ENCODE data around the gene NRL. TPM values are rescaled to one million over a fixed set of nuclear protein-coding genes. Genes with fewer than 3 reads are reported as not detected.

The NRL gene
- total and polyA plus RNA-seq, 8 donors = 0.37 to 2.4 (median 1.4) TPM

GRCh38 chr14:24086193-24086955 is 28.4 kb downstream of the NRL start:
- WGBS, 2 donors = 84 to 97% methylated on average over 3 of the region's 3 CpGs
- DNase-seq (no peak), ATAC-seq (no peak), FAIRE-seq (no peak)
- Histone ChIP-seq H3K9me3 (no peaks in the 10 kb centered on the region), H3K4me3 (no peak overlapping the region), H3K4me1 (peaks cover 0 to 4% (median 0%) of the 10 kb centered on the region in 3 donors), H3K27me3 (no peaks in the 10 kb centered on the region), H3K27ac (no peak overlapping the region), H3K36me3 (no peaks in the 10 kb centered on the region)
- TF ChIP-seq, protein P1, sequence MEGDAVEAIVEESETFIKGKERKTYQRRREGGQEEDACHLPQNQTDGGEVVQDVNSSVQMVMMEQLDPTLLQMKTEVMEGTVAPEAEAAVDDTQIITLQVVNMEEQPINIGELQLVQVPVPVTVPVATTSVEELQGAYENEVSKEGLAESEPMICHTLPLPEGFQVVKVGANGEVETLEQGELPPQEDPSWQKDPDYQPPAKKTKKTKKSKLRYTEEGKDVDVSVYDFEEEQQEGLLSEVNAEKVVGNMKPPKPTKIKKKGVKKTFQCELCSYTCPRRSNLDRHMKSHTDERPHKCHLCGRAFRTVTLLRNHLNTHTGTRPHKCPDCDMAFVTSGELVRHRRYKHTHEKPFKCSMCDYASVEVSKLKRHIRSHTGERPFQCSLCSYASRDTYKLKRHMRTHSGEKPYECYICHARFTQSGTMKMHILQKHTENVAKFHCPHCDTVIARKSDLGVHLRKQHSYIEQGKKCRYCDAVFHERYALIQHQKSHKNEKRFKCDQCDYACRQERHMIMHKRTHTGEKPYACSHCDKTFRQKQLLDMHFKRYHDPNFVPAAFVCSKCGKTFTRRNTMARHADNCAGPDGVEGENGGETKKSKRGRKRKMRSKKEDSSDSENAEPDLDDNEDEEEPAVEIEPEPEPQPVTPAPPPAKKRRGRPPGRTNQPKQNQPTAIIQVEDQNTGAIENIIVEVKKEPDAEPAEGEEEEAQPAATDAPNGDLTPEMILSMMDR (IDR thresholded peaks at IDR 0.05) = no peak
- intact Hi-C loops (cut with DNase I) = no loop called here

DNA sequence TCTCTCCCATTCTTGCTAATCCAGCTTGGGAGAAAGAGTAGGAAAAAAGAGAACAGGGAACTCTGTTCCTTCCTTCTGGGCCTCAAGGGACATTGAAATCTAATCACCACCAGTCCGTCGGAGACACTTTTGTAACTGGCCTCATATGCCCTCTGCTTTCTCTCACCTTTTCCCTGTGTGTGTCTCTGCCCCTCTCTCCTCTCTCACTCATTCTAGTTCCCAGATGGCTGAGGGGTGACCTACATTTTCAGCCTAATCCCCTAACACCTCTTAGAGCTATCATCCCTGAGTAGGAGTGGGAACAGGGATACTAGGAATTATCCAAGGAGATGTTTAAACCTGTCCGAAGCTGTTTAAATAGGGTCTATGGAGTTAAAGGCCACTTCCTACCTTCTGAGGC is 29.5 kb downstream of the NRL start:
- TF ChIP-seq, protein P1 (IDR thresholded peaks at IDR 0.05) = no peak
- WGBS, 2 donors = 92 to 93% methylated on average over 3 of the region's 3 CpGs
- Histone ChIP-seq H3K36me3 (no peaks in the 10 kb centered on the region), H3K4me3 (no peak overlapping the region), H3K4me1 (peaks cover 0 to 4% (median 0%) of the 10 kb centered on the region in 3 donors), H3K27ac (no peak overlapping the region), H3K27me3 (no peaks in the 10 kb centered on the region), H3K9me3 (no peaks in the 10 kb centered on the region)
- no peak for ATAC-seq
- no peak for FAIRE-seq
- intact Hi-C loops (cut with DNase I) = no loop called here
- no peak for DNase-seq

- no peak for DNase-seq
- H3K36me3 ChIP-seq = no peaks in the 10 kb centered on the region
- 94 to 100% methylated on average over 2 of the region's 2 CpGs for WGBS, 2 donors
- no peak overlapping the region for H3K4me3 ChIP-seq
- intact Hi-C loops (cut with DNase I) = no loop called here
- H3K27ac ChIP-seq = no peak overlapping the region
- peaks cover 0 to 4% (median 0%) of the 10 kb centered on the region in 3 donors for H3K4me1 ChIP-seq
- H3K9me3 ChIP-seq = no peaks in the 10 kb centered on the region
- TF ChIP-seq, protein P1 (IDR thresholded peaks at IDR 0.05) = no peak
- no peak for ATAC-seq
- no peaks in the 10 kb centered on the region for H3K27me3 ChIP-seq
- FAIRE-seq = no peak
Observed at GRCh38 chr14:24084440-24084839, 30.3 kb downstream of the NRL start.

DNA sequence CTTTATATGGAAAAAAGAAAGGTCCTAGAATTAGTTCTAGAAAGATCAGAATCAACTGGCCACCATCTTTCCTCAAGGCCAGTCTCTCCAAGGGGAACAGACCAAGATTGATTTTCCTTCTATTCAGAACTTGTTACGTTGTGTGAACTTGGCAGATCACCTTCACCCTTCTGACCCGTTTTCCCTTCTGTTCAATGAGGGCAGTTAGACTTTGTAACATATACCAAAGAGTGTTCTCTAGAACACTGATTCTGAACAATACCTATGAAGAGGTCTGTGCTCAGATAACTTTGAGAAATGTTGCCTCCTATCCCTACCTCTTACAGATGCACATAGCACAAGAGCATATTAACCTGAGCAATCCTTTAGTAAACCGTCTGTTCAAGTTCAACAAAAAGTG is 31.3 kb downstream of the NRL start:
- FAIRE-seq (no peak), ATAC-seq (no peak), DNase-seq (no peak)
- H3K27me3 ChIP-seq = no peaks in the 10 kb centered on the region
- H3K36me3 ChIP-seq = no peaks in the 10 kb centered on the region
- H3K9me3 ChIP-seq = no peaks in the 10 kb centered on the region
- intact Hi-C loops (cut with DNase I) = no loop called here
- WGBS, 2 donors = 48 to 68% methylated on average over 3 of the region's 3 CpGs
- H3K4me1 ChIP-seq = peaks cover 0 to 4% (median 0%) of the 10 kb centered on the region in 3 donors
- TF ChIP-seq, protein P1 (IDR thresholded peaks at IDR 0.05) = no peak
- H3K4me3 ChIP-seq = no peak overlapping the region
- H3K27ac ChIP-seq = no peak overlapping the region

DNA sequence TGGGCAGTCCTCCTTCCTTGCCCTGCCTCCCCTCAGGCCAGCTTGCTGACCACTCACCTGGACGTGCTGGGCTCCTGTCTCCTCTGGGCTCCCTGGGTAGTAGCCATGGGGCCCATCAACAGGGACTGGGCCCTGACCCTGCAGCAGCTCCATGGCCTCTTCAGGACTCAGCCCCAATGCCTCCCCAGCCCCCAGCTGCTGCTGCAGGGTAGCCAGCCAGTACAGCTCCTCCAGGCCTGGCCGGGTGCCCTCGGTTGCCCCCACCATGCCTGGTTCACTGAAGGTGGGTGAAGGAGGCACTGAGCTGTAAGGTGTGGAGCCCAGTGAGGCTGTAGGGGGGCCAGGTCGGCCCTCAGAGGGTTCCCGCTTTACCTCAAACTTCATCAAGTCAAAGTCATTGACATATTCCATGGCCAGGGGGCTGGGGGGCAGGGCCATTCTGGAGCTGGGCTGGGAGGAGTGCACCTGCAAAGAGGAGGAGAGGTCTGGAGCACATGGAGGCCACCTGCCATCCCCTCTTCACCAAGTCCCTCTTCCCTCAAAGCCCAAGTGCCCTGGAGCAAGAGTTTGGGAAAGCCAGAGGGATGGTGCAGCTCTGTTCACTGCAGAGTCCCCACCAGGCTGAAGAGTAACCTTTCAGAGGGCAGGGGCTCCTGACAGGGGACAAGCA is 32.2 kb downstream of the NRL start:
- no peak for FAIRE-seq
- DNase-seq = peak in 1 of 6 donors; percentile 75
- Histone ChIP-seq H3K4me1 (peaks cover 0 to 4% (median 0%) of the 10 kb centered on the region in 3 donors), H3K36me3 (no peaks in the 10 kb centered on the region), H3K27me3 (no peaks in the 10 kb centered on the region), H3K27ac (no peak overlapping the region), H3K4me3 (no peak overlapping the region), H3K9me3 (no peaks in the 10 kb centered on the region)
- WGBS, 2 donors = 90 to 97% methylated on average over 5 of the region's 5 CpGs
- ATAC-seq = no peak
- intact Hi-C loops (cut with DNase I) = no loop called here
- TF ChIP-seq, protein P1 (IDR thresholded peaks at IDR 0.05) = no peak

Data from pancreas (tissue), 10 donors.